ENCODE measurements around the gene SLC7A7. TPM values are rescaled to one million over a fixed set of nuclear protein-coding genes. Genes with fewer than 3 reads are reported as not detected.
"Not testable (repeated sequence)": the region's sequence is repeated elsewhere in the genome, so short reads cannot be mapped to it uniquely, and the experiment has no call there.

Gene SLC7A7
- total RNA-seq, 4 donors from 2014 or later, result 52.0 to 72.3 (median 64.0) TPM

DNA sequence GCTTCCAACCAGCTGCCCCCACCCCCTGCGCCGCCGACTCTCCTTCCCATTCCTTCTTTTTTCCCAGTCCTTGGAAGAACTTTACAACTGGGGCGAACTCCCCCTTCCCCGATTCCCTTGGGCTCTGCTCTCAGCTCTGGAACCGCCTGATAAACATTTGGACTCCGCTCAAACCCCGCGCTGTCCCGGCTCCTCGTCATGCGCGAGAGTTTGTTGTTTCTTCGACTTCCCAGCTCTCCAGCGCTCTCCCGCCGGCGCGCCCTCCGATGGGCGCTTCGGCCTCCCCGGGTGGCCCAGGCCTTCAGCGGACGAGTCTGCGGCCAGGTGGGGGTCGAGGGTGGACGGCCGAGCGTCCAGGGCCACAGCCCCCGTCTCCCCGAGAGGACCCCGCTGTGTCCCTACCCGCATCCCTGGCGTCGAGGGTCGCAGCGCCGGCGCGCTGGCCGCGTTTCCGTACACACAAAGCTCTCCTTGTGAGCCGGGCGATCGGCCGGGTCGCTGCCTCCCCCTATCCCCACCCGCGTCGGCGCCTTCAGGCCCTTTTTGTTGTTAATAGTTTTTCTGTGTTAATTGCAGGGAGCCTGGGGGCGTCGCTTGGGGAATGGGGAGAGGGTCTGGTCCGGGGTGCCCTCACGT, 22.0 kb upstream of the SLC7A7 start:
- peak; percentile 13 for ATAC-seq (ENCODE audit: low FRiP score)
- TF ChIP-seq, protein P1, sequence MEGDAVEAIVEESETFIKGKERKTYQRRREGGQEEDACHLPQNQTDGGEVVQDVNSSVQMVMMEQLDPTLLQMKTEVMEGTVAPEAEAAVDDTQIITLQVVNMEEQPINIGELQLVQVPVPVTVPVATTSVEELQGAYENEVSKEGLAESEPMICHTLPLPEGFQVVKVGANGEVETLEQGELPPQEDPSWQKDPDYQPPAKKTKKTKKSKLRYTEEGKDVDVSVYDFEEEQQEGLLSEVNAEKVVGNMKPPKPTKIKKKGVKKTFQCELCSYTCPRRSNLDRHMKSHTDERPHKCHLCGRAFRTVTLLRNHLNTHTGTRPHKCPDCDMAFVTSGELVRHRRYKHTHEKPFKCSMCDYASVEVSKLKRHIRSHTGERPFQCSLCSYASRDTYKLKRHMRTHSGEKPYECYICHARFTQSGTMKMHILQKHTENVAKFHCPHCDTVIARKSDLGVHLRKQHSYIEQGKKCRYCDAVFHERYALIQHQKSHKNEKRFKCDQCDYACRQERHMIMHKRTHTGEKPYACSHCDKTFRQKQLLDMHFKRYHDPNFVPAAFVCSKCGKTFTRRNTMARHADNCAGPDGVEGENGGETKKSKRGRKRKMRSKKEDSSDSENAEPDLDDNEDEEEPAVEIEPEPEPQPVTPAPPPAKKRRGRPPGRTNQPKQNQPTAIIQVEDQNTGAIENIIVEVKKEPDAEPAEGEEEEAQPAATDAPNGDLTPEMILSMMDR (IDR thresholded peaks at IDR 0.05), result no peak

DNA sequence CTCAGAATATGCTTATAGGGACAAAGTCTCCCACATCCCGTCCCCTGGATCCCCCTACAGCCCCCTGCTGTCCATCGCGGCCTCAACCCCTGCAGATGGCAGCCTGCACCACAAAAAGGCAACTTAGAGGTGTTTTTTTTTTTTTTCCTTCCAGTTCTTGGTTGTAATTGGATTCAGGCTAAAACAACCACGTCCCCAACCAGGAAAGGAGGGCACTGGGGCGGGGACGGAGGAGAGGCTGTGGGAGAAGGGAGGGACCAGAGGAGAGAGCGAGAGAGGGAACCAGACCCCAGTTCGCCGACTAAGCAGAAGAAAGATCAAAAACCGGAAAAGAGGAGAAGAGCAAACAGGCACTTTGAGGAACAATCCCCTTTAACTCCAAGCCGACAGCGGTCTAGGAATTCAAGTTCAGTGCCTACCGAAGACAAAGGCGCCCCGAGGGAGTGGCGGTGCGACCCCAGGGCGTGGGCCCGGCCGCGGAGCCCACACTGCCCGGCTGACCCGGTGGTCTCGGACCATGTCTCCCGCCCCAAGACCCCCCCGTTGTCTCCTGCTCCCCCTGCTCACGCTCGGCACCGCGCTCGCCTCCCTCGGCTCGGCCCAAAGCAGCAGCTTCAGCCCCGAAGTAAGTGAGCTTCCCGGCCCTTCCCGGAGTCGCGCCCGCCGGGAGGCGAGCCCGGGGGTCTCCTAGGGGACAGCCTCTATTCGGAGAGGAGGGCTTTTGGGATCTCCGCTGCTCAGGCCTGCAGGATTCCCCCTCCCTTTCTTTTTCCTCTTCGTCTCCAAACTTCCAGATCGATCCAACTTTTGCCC, 21.3 kb upstream of the SLC7A7 start, which contains the start of gene MMP14:
MMP14 (plus strand) TSS at position 285 of the 813 bp plus-strand sequence; CDS start at position 518, 233 bp downstream.
- DNase-seq (ENCODE audit: low spot score), result no peak
- peak; percentile 62 for ATAC-seq (ENCODE audit: low FRiP score)
- TF ChIP-seq, protein P1 (IDR thresholded peaks at IDR 0.05), result no peak

More for the DNA sequence above, 22.0 kb upstream of the SLC7A7 start:
- no peak for DNase-seq (ENCODE audit: low spot score)

DNA sequence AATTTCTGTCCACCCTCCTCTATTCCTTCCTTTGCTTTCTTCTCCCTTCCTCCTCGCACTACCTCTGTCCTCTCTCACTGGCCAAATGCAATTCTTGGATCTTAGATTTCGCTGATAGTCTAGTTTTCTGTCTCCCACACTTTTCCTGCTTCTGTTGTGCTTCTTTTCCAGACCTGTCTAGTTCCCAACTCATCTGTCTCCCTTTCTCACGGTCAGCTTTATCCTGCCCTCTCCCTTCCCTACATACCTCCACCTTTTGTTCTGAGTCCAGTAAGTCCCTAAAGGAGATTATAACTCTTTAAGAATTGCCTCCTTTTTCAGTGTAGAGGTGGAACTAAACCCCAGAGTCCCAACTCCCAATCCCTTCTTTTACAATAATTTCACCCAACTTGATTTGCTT, 20.3 kb upstream of the SLC7A7 start:
- TF ChIP-seq, protein P1 (IDR thresholded peaks at IDR 0.05), result no peak
- DNase-seq (ENCODE audit: low spot score) (no peak), ATAC-seq (ENCODE audit: low FRiP score) (no peak)

DNA sequence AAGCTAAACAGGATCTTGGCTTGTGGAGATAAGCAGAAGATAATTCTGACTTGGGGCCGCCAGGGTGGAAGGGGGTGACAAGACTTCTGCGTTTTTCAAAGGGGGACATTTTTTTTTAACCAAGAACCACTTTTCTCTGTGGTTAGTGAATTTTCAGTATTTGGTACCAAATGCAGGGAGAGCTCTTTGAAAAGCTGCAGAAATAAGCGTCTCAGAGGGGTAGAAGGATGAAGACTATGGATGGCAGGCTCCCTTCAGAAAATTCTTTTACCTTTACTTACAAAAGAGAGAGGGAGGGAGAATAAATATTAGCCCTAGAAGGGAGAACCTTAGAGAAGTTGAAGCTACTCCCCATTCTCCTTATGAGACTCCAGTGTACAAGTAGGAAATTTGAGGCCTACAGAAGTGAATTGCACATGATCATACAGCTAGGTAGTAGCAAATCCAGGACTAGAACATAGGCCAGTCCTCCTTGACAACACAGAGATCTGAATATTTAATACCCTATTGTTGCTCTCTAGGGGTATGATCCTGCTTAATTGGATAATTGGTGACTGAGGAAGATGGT, 15.3 kb upstream of the SLC7A7 start:
- TF ChIP-seq, protein P1 (IDR thresholded peaks at IDR 0.05), result no peak
- ATAC-seq (ENCODE audit: low FRiP score), result no peak
- DNase-seq (ENCODE audit: low spot score), result no peak

DNA sequence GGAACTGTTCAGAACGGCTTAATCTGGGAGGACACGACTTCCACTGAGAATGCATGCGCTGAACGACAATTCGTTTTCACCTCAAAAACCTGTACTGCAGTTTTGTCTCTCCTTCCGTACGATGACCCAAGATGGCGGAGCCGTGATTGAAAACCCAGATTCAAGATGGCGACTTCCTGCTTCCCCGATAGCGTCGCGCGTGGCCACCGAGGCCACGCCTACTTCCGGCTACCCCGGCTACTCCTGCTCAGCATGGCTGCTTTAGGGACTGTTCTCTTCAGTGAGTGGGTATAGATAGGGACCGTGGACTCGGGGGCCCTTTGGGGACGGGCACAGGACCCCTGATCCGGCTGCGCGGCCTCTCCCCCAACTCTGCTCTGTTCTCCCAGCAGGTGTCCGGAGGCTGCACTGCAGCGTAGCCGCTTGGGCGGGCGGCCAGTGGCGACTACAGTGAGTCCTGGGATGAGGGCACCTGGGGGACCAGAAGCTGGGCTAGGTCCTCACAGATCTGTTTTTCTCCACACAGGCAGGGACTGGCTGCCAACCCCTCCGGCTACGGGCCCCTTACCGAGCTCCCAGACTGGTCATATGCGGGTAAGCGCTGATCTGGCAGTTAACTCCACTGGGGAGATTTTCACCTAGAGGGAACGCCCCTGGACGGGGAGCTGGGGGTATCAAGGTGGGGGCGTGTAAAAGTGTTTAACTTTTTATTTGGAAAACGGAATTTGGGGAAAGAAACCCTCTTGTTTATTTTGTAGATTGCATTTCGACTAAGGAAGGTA, 14.6 kb upstream of the SLC7A7 start, which contains the start of gene MRPL52:
MRPL52 (plus strand) TSS at position 227 of the 782 bp plus-strand sequence; CDS start at position 253, 26 bp downstream.
- peak; percentile 93 for ATAC-seq (ENCODE audit: low FRiP score)
- TF ChIP-seq, protein P1 (IDR thresholded peaks at IDR 0.05), result no peak
- no peak for DNase-seq (ENCODE audit: low spot score)

DNA sequence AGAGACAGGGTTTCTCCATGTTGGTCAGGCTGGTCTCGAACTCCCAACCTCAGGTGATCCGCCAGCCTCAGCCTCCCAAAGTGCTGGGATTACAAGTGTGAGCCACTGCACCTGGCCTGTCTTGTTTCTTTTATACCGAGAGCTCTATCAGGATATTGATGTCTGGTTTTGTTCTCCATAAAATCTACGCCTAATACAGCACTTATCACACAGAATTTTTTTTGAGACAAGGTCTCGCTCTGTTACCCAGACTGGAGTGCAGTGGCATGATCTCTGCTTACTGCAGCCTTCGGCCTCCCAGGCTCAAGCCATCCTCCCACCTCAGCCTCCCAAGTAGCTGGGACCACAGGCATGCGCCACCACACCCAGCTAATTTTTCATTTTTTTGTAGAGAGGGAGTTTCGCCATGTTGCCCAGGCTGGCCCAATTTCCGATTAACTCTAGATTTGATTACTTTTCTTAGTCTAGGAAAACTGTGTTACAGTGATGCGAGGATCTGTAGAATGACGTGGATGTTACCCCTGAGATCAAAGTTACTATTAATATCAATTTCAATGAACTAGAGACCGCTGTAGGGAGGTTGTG, 13.9 kb upstream of the SLC7A7 start:
- not testable (repeated sequence) for ATAC-seq (ENCODE audit: low FRiP score); DNase-seq (ENCODE audit: low spot score)
